GM18858 (cell line): ENCODE data around the gene WNT6.

ENCODE experiments used
- ATAC-seq: cut with Tn5 transposase; IDR thresholded peaks from one replicate; pipeline ENCODE4 v1.9.1; 2021; ENCODE audit not compliant: unreplicated experiment

WNT6 gene

DNA sequence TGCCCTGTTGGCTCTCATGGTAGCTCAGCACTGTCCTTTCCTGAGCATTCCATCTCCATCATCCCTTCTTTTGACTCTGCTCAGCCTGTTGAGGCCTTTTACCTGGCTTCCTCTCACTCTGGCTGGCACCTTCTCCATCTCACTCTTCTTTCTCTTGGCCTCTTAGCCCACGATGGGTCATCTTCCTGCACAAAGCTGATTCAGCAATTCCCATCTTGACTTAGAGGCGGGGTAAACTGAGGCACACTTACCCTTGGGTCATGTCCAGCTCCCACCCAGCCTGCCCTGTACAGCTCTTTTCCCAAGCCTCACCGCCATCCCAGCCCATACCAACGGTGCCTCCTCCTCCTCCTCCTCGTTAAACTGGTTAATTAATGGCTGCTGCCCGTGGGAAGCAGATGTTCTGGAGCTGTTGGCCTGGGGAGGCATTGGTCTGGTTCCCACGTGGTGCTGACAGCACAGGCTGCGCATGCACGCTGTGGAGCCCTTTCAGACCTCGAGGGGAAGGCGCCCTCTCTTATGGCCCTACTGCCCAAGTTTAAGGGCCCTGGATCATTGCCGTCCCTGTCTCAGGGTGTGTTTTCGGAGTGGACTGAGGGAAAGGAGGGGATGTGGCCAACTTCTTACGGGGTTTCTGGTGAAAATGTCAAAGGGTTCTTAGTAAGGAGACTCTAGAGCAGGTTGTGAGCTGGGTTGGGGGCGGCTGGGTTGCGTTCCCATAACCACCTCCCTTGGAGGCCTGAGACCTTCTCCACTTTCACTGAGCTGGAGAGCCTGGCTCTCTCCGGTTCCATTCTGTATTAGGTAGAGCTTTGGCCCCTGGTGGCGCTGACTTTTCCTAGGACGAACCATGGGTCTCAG is 31.9 kb downstream of the WNT6 start:
- ATAC-seq: no peak

DNA sequence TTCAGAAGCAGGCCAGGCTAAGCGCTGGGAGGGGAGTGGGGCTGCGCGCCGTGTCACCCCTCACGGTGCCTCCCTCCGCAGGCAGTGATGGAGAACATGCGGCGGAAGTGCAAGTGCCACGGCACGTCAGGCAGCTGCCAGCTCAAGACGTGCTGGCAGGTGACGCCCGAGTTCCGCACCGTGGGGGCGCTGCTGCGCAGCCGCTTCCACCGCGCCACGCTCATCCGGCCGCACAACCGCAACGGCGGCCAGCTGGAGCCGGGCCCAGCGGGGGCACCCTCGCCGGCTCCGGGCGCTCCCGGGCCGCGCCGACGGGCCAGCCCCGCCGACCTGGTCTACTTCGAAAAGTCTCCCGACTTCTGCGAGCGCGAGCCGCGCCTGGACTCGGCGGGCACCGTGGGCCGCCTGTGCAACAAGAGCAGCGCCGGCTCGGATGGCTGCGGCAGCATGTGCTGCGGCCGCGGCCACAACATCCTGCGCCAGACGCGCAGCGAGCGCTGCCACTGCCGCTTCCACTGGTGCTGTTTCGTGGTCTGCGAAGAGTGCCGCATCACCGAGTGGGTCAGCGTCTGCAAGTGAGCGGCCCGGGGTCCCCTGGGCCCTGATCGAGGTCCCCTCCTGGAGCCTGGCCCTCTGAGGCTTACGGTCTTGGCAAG is 33.2 kb downstream of the WNT6 start:
- ATAC-seq: peak; percentile 37

DNA sequence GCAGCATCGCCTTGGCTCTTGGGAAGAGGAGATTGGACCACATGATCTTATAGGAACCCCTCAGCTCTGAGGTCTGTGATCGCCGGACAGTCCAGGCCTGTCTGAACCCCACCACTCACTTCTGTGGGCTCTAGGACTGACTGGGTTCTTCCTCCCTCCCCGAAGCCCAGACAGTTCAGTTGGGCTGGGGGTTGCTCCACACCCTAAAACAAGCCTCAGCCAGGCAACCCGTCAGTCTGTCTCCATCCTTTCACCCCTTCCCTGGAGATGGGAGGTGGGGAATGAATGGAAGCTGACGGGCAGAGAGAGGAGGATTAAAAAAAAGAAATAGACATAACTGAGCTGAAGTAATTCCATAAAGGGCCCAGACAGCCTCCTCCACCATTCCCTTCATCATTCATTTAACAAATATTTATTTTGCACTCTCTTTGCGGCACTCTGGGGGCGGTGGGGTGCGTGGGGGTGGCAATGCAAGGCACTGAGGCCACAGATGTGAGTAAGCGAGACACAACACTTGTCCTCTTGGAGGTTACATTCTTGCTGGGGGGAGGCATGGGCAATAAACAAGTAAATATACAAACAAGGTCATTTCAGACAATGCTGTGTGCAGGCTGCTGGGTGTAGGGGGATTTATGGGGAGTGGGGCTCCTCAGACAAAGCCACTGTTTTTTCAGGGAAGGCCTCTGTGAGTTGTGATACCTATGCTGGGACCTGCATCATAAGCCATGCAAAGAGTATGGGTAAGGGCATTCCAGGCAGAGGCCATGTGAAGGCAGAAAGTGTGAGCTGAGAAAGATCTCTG is 33.9 kb downstream of the WNT6 start:
- ATAC-seq: no peak

DNA sequence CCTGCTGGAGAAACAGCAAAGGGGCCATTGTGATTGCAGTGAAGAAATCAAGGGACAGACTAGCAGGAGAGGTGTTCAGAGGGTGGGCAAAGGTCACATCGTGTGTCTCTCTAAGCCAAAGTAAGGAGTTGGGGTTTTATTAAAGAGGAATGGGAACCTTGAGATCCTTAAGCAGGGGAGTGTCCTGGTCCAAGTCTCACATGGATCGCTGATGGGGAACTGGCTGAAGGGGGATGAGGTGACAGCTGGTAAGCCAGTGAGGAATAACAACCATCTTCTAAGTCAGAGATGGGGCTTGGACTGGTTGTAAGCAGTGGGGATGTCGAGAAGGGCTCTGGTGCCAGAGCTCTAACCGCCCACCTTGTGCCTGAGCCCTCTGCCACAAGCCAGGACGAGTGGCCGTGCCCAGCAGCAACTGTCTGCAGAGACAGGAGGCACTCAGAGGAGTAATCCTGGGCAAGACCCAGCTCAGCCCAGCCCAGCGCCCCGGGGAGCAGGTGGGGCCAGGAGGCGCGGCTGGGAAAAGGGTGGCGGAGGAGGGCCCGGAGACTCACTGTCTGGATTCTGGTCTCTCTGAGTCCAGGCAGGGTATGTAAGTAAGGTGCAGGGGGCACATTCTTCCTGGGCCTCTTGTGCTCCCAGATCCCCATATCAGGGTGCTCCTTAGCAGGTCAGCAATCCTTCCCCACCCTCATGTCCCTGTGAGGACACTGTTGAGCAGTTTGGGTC is 34.7 kb downstream of the WNT6 start:
- no peak for ATAC-seq

DNA sequence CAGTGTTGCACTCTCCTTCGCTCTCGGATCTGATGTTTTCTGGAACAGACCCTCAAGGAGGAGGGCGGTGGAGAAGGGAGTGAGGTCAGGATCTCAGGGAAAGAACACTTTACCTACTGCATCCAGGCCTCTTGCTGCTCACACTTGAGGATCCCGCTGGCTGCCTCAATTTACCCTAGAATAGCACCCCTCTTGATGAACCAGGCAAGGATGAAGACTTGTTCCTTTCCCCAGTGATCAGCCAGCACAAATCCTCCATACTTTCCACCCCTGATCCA is 35.2 kb downstream of the WNT6 start:
- no peak for ATAC-seq

DNA sequence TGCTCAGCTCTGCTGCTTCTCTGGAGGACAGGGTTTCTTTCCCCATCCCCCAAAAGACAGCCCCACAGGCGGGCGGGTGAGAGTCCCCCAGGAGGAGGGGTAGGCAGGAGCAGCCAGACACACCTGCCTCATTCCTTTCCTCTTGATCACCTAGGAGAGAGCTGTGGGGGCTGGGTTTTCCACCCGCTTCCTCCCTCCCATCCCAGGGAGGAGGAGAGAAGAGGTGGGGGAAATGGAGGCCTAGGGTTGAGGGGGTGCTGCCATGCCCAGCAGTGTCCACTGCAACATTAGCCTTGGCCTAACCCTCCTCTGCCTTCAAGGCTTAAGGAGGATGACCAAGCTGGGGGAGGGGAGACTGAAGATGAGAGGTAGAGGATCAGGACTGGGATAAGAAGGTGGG is 35.7 kb downstream of the WNT6 start:
- no peak for ATAC-seq

DNA sequence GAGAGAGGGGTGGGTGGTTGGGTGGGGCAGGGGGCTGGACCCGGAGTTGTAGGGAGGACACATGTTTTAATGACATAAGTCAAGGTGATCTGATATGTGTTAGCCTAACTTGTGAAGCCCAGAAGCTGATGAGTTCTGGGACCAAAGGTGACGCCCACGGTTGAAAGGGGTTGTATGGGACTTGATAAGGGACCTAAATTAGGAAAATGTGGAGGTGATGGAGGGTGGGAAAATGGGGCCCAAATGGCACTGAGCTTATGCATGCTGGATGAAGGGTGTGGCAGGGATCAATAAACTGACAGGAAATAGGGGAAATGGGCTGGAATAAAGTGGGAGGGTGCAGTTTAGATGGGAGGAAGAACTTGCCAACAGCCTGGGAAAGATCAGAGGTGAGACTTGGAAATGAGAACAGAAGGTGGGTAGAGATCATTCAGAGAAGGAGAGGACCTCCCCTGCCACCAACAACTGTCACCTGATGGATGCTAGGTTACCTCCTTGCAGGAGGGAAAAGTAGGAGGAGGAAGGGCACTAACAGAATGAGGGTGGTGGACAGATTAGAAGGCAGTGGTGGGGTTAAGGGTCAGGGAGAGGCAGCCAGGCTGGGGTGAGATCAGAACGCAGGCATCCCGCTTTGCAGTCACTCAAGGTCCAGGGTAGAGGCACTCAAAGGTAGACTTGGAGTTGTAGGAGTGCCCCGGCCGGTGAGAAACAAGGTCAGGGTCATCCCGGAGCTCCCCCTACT is 36.3 kb downstream of the WNT6 start:
- no peak for ATAC-seq

DNA sequence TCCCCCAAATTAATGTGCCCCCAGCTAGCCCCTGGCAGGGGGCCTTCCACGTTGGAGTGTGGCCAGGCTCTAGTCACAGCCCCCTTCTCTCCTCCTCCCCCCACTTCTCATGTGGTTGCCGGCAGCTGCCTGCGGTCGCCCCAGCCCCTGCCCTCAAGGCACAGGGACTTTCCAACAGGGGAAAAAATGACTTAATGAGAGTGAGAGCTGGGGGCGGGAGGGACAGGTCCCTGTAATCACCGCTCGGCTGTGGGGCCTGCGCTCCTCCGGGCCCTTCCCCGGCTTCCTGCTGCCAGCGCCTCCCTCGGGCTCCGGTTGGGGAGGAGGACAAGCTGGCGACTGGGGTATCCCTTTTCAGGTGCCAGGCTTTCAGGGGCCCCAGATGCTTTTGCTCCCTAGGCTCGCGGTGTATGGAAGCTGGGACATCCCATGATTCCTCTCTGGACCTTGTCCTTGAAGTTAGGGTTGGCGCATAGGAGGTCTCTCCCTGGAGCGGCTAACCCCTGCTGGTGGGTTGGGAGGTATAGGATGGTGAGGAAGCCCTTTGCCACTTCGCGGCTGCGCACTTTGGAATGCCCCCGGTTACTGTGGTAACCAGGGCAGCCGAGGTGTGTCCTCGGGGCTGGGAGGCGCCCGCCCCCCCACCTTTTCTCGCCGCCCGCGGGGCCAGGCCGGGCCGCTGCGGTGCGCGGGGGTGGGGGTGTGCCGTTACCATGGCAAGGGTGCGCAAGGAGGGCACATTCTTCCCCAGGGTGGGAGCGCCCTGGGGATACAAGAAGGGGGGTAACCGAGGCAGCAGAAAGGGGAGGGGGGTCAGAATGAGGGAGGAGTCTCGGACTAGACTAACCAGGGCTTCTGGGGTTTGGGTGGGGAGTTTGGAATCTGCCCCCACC is 37.1 kb downstream of the WNT6 start:
- peak; percentile 28 for ATAC-seq

DNA sequence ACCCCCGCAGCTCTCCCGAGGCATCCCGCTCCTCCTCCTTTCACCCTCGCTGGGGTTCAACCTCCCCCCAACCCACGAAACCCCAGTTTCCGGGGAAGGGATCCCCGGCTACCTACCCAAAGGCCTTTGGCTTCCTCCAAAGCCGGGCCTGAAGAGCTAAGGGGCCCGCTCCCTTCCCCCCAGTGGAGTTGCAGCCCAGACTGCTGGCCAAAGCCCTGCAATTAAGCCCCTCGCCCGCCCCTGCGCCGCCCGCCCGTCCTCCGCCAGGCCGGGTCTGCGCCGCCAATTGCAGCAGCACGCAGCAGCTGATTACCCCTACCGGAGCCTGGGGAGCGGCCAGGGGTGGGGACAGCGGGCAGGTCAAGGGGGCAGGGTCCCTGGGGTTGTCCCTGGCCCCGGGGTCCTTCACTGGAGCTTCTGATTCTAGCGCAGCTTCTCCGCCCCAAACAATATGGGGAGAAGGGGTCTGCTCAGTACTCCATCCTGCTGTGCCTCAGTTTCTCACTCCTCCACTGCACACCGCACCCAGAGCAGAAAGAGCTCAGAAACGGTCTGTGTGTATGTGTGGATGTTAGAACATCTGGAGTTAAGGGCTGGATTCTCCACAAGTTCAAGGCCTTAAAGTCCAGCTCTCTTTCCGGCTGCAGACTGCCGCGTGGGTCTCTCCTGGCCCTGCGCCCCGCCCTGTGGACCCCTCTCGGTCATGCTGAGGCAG is 37.9 kb downstream of the WNT6 start:
- ATAC-seq: no peak

DNA sequence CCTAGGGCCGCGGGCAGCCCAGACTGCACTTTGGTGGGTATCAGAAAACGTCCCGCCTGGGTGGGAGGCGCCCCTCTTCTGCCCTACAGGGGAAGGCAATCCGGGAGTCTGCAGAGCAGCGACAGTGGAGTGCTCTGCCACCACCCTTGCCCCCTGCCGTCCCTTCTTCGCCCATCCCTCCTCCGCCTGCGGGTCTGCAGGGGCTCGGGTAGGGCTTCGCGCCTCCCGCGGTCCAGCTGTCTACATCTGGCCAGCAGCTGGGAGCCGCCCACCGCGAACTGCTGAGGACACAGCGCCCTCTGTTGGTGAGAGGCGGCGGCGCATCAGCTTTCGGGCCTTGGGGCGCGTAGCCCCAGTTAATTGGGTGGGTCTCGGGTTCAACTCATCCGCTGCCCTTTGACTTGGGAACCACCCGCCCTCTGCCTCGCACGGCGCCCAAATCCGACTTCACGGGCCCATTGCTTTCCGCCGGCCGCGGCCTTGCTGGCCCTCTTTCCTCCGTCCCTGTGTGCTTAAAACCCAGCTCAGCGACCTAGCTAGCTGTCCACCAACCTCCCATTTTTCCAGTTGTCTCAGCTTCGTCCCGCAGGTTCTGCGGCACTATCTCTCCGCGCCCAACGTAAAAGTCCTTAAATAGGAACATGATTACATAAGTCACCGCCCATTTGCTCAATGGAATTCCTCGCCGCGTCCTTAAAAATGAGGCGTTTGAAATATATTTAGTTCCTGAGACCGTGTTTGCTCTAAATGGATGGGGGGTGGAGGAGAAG is 38.7 kb downstream of the WNT6 start:
- peak; percentile 38 for ATAC-seq

DNA sequence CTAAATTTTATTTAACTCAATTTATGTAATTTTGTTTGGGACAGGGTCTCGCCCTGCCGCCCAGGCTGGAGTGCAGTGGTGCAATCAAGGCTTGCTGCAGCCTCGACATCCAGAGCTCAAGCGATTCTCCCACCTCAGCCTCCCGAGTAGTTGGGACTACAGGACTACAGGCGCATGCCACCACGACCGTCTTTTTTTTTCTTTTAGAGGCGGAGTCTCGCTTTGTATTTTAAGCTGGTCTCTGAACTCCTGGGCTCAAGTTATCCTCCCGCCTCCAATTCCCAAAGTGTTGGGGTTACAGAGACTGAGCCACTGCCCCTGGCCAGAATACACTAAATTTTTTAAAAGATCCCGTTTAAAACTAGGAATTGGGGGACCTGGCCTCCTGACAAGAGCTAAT is 39.5 kb downstream of the WNT6 start:
- ATAC-seq: no peak

DNA sequence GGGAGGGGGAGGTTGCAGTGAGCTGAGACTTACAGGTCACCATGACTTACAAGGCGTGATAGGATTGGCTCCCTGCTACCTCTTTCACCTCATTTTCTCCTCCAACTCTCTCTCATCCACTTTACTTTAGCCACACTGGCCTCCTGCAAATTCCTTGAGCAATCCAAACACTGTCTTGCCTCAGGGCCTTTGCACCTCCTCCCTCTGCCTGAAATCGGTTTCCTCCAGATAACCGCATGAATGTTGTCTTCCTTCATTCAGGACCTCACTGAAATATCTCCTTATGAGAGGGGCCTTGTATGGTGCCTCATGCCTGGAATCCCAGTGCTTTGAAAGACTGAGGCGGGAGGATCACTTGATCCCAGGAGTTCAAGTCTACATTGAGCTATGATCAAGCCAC is 42.8 kb downstream of the WNT6 start:
- no peak for ATAC-seq

DNA sequence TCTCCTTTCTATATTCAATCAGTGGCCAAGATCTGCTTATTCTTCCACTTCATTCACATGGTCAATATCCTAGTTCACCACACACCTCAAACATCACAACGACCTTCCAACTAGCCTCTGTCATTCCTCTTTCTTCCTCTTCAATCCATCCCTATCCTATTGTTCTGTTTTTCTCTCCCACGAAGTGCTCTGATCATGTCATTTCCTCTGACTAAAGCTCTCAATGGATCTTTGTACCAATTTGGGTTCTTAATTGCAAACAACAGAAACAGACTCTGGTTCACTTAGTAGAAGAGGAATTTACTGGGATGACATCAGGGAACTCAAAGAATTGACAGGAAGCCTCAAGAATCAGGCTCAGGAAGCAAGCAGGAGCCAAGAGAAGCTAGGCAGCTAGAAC is 44.6 kb downstream of the WNT6 start:
- no peak for ATAC-seq

DNA sequence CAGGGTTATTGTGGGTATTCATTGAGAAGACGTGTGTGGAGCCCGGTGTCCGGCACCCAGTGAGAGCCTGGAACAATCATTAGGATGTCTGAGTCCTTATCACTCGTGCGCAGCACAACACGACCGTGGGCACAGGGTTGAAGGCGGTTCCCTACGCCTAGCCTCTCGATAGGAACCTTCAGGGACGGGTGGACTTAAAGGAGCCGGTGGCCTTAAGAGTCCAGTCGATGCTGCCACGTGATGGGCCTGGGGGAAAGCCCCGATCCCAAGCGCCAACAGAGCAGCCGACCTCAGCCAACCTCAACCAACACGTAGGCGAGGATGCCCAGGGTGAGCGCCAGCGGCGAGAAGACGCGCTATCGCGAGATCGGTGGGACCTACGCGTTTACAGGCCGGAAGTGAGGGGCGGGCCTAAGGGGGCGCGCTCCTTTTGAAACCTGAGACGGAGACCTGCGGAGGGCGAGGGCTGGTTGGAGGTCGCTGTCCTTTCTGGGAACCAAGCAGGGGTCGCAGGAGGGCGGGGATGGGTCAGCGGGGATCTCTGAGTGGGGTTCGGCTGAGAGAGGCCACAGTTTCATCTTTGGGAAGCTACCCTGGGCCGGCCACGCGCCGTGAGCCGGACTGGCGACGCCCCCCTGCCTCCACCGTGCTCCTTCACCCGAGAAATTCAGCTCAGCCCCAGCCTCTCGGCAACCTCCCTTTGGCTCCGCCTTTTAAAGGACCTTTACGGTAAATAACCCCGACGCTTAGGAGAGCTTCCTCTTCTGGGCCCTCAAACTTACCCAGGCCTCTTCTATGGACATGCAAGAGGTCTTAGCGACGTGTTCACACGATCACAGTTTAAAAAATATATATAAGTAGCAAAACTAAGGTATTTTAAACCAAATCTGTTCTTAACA is 49.4 kb downstream of the WNT6 start:
- ATAC-seq: peak; percentile 82

DNA sequence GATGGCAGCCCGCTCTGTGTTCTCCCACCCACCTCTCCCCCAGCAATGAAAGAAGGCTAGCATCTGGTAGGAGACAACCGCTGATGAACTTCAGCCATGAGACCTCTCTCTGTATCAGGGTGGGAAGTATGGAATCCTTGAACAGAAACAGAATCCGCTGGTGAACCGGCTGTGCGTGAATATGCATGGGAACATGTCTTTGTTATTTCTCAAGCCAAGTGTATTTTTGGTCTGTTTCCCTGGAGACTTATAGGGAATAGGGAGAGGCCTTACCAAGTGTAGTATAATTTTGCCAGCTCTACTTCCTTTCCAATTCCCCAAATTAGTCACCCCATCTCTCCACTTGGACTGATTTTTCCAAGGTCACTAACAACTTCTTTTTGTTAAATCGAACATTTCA is 51.1 kb downstream of the WNT6 start:
- ATAC-seq: no peak

DNA sequence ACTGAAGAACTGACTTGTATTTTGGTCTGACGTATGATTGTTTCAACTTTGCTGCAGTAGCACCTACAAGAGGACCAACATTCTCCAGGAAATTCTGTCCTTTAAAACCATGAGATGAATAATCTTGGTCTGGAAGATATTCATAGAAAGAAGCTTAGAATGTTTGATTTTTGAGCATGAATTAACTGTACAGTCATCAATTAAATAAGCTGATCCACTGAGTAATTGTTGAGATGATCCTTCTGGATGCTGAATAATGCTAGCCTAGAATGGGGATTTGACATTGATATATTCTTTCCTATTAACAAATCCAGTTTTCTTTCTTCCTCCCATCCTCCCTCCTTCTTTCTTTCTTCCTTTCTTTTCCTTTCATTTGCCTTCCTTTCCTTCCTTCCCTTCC is 60.9 kb downstream of the WNT6 start:
- no peak for ATAC-seq
